ENCODE results near the gene RPUSD4.

- TF ChIP-seq CTCF (IDR thresholded peaks at IDR 0.05) (no peak), EZH2phosphoT487 (IDR thresholded peaks at IDR 0.05) (no peak), EZH2 (IDR thresholded peaks at IDR 0.05) (no peak)
Measured at GRCh38 chr11:126225295-126225665, 13.8 kb upstream of the RPUSD4 start.
